GM19463 (cell line): ENCODE results near the gene LGALSL.

Experiments
- ATAC-seq: cut with Tn5 transposase; IDR thresholded peaks from one replicate; pipeline ENCODE4 v1.9.1; 2021; ENCODE audit warnings: mild to moderate bottlenecking, moderate library complexity; ENCODE audit not compliant: unreplicated experiment

Gene LGALSL

GRCh38 chr2:64453770-64454385, at the start of gene LGALSL:
LGALSL (plus strand) TSS chr2:64454162; CDS start chr2:64454546, 384 bp downstream.
- peak; percentile 65 for ATAC-seq

- ATAC-seq = no peak
Observed at GRCh38 chr2:64404743-64405142, 49.2 kb upstream of the LGALSL start.

- ATAC-seq = no peak
Observed at GRCh38 chr2:64405581-64406406, 48.2 kb upstream of the LGALSL start.

GRCh38 chr2:64406407-64406774, 47.6 kb upstream of the LGALSL start:
- no peak for ATAC-seq

- no peak for ATAC-seq
Observed at GRCh38 chr2:64408031-64408430, 45.9 kb upstream of the LGALSL start.

- no peak for ATAC-seq
Observed at GRCh38 chr2:64410671-64411070, 43.3 kb upstream of the LGALSL start.

GRCh38 chr2:64412671-64413070, 41.3 kb upstream of the LGALSL start:
- no peak for ATAC-seq

- ATAC-seq = no peak
Observed at GRCh38 chr2:64414736-64415435, 39.1 kb upstream of the LGALSL start.

GRCh38 chr2:64417624-64418023, 36.3 kb upstream of the LGALSL start:
- no peak for ATAC-seq

- no peak for ATAC-seq
Observed at GRCh38 chr2:64419596-64420165, 34.3 kb upstream of the LGALSL start.

GRCh38 chr2:64420677-64421076, 33.3 kb upstream of the LGALSL start:
- no peak for ATAC-seq

GRCh38 chr2:64421201-64421600, 32.8 kb upstream of the LGALSL start:
- ATAC-seq = no peak

GRCh38 chr2:64422466-64422865, 31.5 kb upstream of the LGALSL start:
- ATAC-seq = no peak

- ATAC-seq = no peak
Observed at GRCh38 chr2:64423303-64423702, 30.7 kb upstream of the LGALSL start.

GRCh38 chr2:64424416-64424987, 29.5 kb upstream of the LGALSL start:
- ATAC-seq = no peak

GRCh38 chr2:64426183-64426952, 27.6 kb upstream of the LGALSL start:
- ATAC-seq = no peak

- no peak for ATAC-seq
Observed at GRCh38 chr2:64434039-64434657, 19.8 kb upstream of the LGALSL start.

GRCh38 chr2:64437883-64438282, 16.1 kb upstream of the LGALSL start:
- ATAC-seq = no peak

- no peak for ATAC-seq
Observed at GRCh38 chr2:64439194-64439593, 14.8 kb upstream of the LGALSL start.

- ATAC-seq = no peak
Observed at GRCh38 chr2:64440843-64441242, 13.1 kb upstream of the LGALSL start.
